GM23338 (cell line): Measurements from ENCODE around the gene TTC9C. TPM values are rescaled to one million over a fixed set of nuclear protein-coding genes. Genes with fewer than 3 reads are reported as not detected.

Source experiments
- ATAC-seq: fragments of 200-7000 bp; cut with Tn5 transposase; 3 replicates; pipeline ENCODE4 v1.9.1; 2020
- DNase-seq: peaks from one replicate; pipeline ENCODE4 v3.0.0-alpha.2; 2015; ENCODE audit warnings: low spot score
- H2AFZ ChIP-seq: fragments of 200-600 bp; sonication (generic); 2 replicates; pipeline ENCODE4 v1.8.0; 2016; ENCODE audit warnings: antibody characterized with exemption, mild to moderate bottlenecking, moderate library complexity
- H3F3A ChIP-seq: fragments of 200-600 bp; sonication (generic); replicated peaks from 2 replicates; pipeline ENCODE4 v1.8.0; 2017; ENCODE audit warnings: antibody characterized with exemption, mixed run types, low read depth
- H3K27ac ChIP-seq: fragments of 200-600 bp; sonication (generic); 2 replicates; pipeline ENCODE4 v1.6.1; 2016; ENCODE audit warnings: low read depth
- H3K27me3 ChIP-seq: fragments of 200-600 bp; sonication (generic); 2 replicates; pipeline ENCODE4 v1.8.0; 2016; ENCODE audit warnings: mild to moderate bottlenecking, mixed run types, moderate library complexity; ENCODE audit not compliant: insufficient read depth
- H3K36me3 ChIP-seq: fragments of 200-600 bp; sonication (generic); 2 replicates; pipeline ENCODE4 v1.8.0; 2016; ENCODE audit warnings: mild to moderate bottlenecking; ENCODE audit not compliant: insufficient read depth
- H3K4me1 ChIP-seq: fragments of 200-600 bp; sonication (generic); 2 replicates; pipeline ENCODE4 v1.8.0; 2016; ENCODE audit warnings: mild to moderate bottlenecking, moderate library complexity; ENCODE audit not compliant: insufficient read depth
- H3K4me2 ChIP-seq: fragments of 200-600 bp; sonication (generic); 2 replicates; pipeline ENCODE4 v1.7.1; 2017; ENCODE audit warnings: mixed run types
- H3K4me3 ChIP-seq: fragments of 200-600 bp; sonication (generic); 2 replicates; pipeline ENCODE4 v1.6.1; 2016; ENCODE audit warnings: mixed run types
- H3K79me2 ChIP-seq: fragments of 200-600 bp; sonication (generic); replicated peaks from 2 replicates; pipeline ENCODE4 v1.8.0; 2017; ENCODE audit warnings: mild to moderate bottlenecking; ENCODE audit not compliant: insufficient read depth
- H3K9me2 ChIP-seq: fragments of 200-600 bp; sonication (generic); 2 replicates; pipeline ENCODE4 v1.8.0; 2017; ENCODE audit not compliant: insufficient read depth
- H4K20me1 ChIP-seq: fragments of 200-600 bp; sonication (generic); replicated peaks from 2 replicates; pipeline ENCODE4 v1.8.0; 2017; ENCODE audit warnings: mild to moderate bottlenecking; ENCODE audit not compliant: insufficient read depth
- H3K27ac Mint-ChIP-seq: 2 replicates; pipeline ENCODE4 v1.8.0; 2020; ENCODE audit warnings: inconsistent platforms, mild to moderate bottlenecking, moderate library complexity, mixed read lengths
- H3K27me3 Mint-ChIP-seq: 3 replicates; pipeline ENCODE4 v1.8.0; 2022; ENCODE audit warnings: low read depth, mild to moderate bottlenecking, moderate library complexity, mixed read lengths, inconsistent platforms; ENCODE audit not compliant: insufficient read depth, poor library complexity
- H3K36me3 Mint-ChIP-seq: 3 replicates; pipeline ENCODE4 v1.8.0; 2021; ENCODE audit warnings: low read depth, mild to moderate bottlenecking, inconsistent platforms, moderate library complexity, mixed read lengths
- H3K4me1 Mint-ChIP-seq: 3 replicates; pipeline ENCODE4 v1.8.0; 2020; ENCODE audit warnings: mild to moderate bottlenecking, inconsistent platforms, mixed read lengths
- H3K4me3 Mint-ChIP-seq: 3 replicates; pipeline ENCODE4 v1.8.0; 2021; ENCODE audit warnings: moderate library complexity, mild to moderate bottlenecking, inconsistent platforms, mixed read lengths
- H3K9me3 Mint-ChIP-seq: 3 replicates; pipeline ENCODE4 v1.8.0; 2020; ENCODE audit warnings: moderate library complexity, mild to moderate bottlenecking, inconsistent platforms, mixed read lengths
- CREB1 ChIP-seq: fragments of 250-450 bp; sonication (Bioruptor Pico); IDR thresholded peaks from 2 replicates; pipeline ENCODE4 v1.5.0; 2020; ENCODE audit warnings: low read depth, mild to moderate bottlenecking, moderate library complexity
- CTCF ChIP-seq, 2 experiments: fragments of 200-600 bp in 1 of 2; sonication (generic) in 1 of 2; conservative IDR thresholded peaks; 2 replicates each; pipeline versions ENCODE4 v1.5.1 to v1.6.1; 2016 to 2017; ENCODE audit warnings: antibody characterized with exemption in 2 of 2, low read depth in 2 of 2, mild to moderate bottlenecking in 2 of 2, moderate library complexity in 1 of 2
- EZH2 ChIP-seq: fragments of 200-600 bp; sonication (generic); IDR thresholded peaks from one replicate; pipeline ENCODE4 v1.8.0; 2017; ENCODE audit warnings: antibody characterized with exemption, mild to moderate bottlenecking, low read depth; ENCODE audit not compliant: unreplicated experiment
- NANOG ChIP-seq: IDR thresholded peaks from 2 replicates; pipeline ENCODE4 v1.6.1; 2016; ENCODE audit warnings: antibody characterized with exemption, borderline replicate concordance
- STAT1 ChIP-seq: IDR thresholded peaks from one replicate; pipeline ENCODE4 v1.6.1; 2016; ENCODE audit warnings: antibody characterized with exemption; ENCODE audit not compliant: unreplicated experiment
- ZNF331 ChIP-seq: fragments of 250-450 bp; sonication (Bioruptor Pico); IDR thresholded peaks from 2 replicates; pipeline ENCODE4 v1.5.0; 2020; ENCODE audit warnings: low read depth, mild to moderate bottlenecking, moderate library complexity
- ZNF462 ChIP-seq: fragments of 250-450 bp; sonication (Bioruptor Pico); IDR thresholded peaks from 2 replicates; pipeline ENCODE4 v1.5.0; 2020; ENCODE audit warnings: mild to moderate bottlenecking, moderate library complexity
- polyA plus RNA-seq: library from polyadenylated mRNA; unstranded; fragments of >200 nt; fragmentation: Nextera tagmentation; extraction: Ambion mirVana; gene quantifications from 2 replicates; pipeline ENCODE4 v1.2.1, GENCODE V29; 2016
- total RNA-seq: library from RNA; depleted of rRNA; stranded (reverse); fragments of >200 nt; shearing (Covaris generic); gene quantifications from 2 replicates; pipeline ENCODE4 v1.2.3, GENCODE V29; 2014

The TTC9C gene
- total and polyA plus RNA-seq, 2 experiments from 2014 or later: 27.5 to 42.0 TPM

GRCh38 chr11:62715150-62716130, 12.8 kb upstream of the TTC9C start (continued):
- TF ChIP-seq ZNF462 (CRISPR knock-in tag) (no peak), ZNF331 (no peak), CREB1 (no peak), CTCF (conservative IDR thresholded peaks at IDR 0.05; ENCODE audit: low read depth in 2 of 2) (no peak; a peak in 1 of 4 replicates), EZH2 (no peak)

- no peaks in the 10 kb centered on the region for H3K9me3 Mint-ChIP-seq
- Histone ChIP-seq H3K4me3 (no peak overlapping the region), H3K36me3 (peaks cover 82% of the 10 kb centered on the region), H3K4me2 (no peak overlapping the region), H3K27me3 (no peaks in the 10 kb centered on the region), H3F3A (peaks cover 64% of the 10 kb centered on the region), H3K4me1 (peaks cover 3% of the 10 kb centered on the region; the same call in 1 of the 2 replicates), H3K79me2 (peaks cover 34% of the 10 kb centered on the region), H3K27ac (no peak overlapping the region), H2AFZ (no peak overlapping the region), H4K20me1 (peaks cover 21% of the 10 kb centered on the region), H3K9me2 (no peaks in the 10 kb centered on the region)
- H3K27ac Mint-ChIP-seq: peak overlapping the region; percentile 24; the same call in 1 of the 2 replicates
- no peak for TF ChIP-seq EZH2
- TF ChIP-seq STAT1: no peak
- no peak for TF ChIP-seq NANOG
- peaks cover 47% of the 10 kb centered on the region for H3K4me1 Mint-ChIP-seq
- ATAC-seq: no peak
- DNase-seq: no peak
- no peaks in the 10 kb centered on the region for H3K27me3 Mint-ChIP-seq
- peaks cover 95% of the 10 kb centered on the region for H3K36me3 Mint-ChIP-seq
- H3K4me3 Mint-ChIP-seq: no peak overlapping the region; the same call in 2 of the 3 replicates
Observed at GRCh38 chr11:62716206-62716605, 12.1 kb upstream of the TTC9C start.
